Vagina (tissue), 2 donors: ENCODE results near the gene DLEC1.

Experiments
- POLR2A ChIP-seq, 2 donors: fragments of 450-650 bp; IDR thresholded peaks; one replicate each; pipeline ENCODE4 v1.6.1; 2017; ENCODE audit warnings: antibody characterized with exemption in 2 of 2, mild to moderate bottlenecking in 2 of 2, moderate library complexity in 2 of 2
- POLR2AphosphoS5 ChIP-seq, 2 donors: sonication (generic); formaldehyde crosslinking; IDR thresholded peaks; one replicate each; pipeline ENCODE4 v1.9.0; 2017; ENCODE audit warnings: antibody characterized with exemption in 2 of 2, mild to moderate bottlenecking in 2 of 2, low read depth in 1 of 2; ENCODE audit not compliant: insufficient read depth in 1 of 2
- TF ChIP-seq, protein P1 (sequence below), 3 experiments: fragments of 450-650 bp in 2 of 3; fragments of 200-600 bp in 1 of 3; sonication (generic) in 1 of 3; IDR thresholded peaks; one replicate each; pipeline ENCODE4 v1.5.1; 2017 to 2019; ENCODE audit warnings: antibody characterized with exemption in 3 of 3, mild to moderate bottlenecking in 2 of 3, moderate library complexity in 2 of 3

DNA sequence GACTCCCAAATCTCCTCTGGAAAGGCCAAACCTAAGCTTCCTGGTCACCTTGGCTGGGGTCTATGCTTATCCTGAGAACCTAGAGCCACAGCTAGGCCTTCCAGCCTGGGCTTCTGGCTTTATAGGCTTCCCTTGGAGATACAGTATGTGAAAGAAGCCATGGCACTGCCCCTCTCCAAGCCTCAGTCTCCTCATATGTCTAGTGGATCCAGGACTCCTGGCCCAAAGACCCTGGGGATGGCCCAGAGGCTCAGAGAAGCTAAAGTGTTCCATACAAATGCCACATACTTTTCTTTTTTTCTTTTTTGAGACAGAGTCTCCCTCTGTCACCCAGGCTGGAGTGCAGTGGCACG lies 89.3 kb downstream of the DLEC1 start:
- TF ChIP-seq POLR2A (IDR thresholded peaks at IDR 0.05) (no peak), POLR2AphosphoS5 (IDR thresholded peaks at IDR 0.05; ENCODE audit: insufficient read depth in 1 of 2, low read depth in 1 of 2) (no peak)
- TF ChIP-seq, protein P1, sequence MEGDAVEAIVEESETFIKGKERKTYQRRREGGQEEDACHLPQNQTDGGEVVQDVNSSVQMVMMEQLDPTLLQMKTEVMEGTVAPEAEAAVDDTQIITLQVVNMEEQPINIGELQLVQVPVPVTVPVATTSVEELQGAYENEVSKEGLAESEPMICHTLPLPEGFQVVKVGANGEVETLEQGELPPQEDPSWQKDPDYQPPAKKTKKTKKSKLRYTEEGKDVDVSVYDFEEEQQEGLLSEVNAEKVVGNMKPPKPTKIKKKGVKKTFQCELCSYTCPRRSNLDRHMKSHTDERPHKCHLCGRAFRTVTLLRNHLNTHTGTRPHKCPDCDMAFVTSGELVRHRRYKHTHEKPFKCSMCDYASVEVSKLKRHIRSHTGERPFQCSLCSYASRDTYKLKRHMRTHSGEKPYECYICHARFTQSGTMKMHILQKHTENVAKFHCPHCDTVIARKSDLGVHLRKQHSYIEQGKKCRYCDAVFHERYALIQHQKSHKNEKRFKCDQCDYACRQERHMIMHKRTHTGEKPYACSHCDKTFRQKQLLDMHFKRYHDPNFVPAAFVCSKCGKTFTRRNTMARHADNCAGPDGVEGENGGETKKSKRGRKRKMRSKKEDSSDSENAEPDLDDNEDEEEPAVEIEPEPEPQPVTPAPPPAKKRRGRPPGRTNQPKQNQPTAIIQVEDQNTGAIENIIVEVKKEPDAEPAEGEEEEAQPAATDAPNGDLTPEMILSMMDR (IDR thresholded peaks at IDR 0.05): no peak
